Suprapubic skin (tissue), 4 donors: ENCODE data around the gene TMCO2.

Source experiments
- EP300 ChIP-seq: sonication (generic); formaldehyde crosslinking; IDR thresholded peaks from one replicate; pipeline ENCODE4 v1.6.1; 2017; ENCODE audit warnings: antibody characterized with exemption
- POLR2A ChIP-seq, 2 donors: fragments of 450-650 bp; IDR thresholded peaks; one replicate each; pipeline ENCODE4 v1.6.1; 2017; ENCODE audit warnings: antibody characterized with exemption in 2 of 2, mild to moderate bottlenecking in 2 of 2, moderate library complexity in 2 of 2
- POLR2AphosphoS5 ChIP-seq, 3 donors: sonication (generic); formaldehyde crosslinking; IDR thresholded peaks; one replicate each; pipeline ENCODE4 v1.6.1; 2017; ENCODE audit warnings: antibody characterized with exemption in 3 of 3
- TF ChIP-seq, protein P1 (sequence below), 2 donors: fragments of 200-600 bp in 1 of 2; fragments of 450-650 bp in 1 of 2; sonication (generic) in 1 of 2; IDR thresholded peaks; one replicate each; pipeline ENCODE4 v1.5.1; 2016 to 2019; ENCODE audit warnings: antibody characterized with exemption in 2 of 2, mild to moderate bottlenecking in 1 of 2, moderate library complexity in 1 of 2

- TF ChIP-seq, protein P1, sequence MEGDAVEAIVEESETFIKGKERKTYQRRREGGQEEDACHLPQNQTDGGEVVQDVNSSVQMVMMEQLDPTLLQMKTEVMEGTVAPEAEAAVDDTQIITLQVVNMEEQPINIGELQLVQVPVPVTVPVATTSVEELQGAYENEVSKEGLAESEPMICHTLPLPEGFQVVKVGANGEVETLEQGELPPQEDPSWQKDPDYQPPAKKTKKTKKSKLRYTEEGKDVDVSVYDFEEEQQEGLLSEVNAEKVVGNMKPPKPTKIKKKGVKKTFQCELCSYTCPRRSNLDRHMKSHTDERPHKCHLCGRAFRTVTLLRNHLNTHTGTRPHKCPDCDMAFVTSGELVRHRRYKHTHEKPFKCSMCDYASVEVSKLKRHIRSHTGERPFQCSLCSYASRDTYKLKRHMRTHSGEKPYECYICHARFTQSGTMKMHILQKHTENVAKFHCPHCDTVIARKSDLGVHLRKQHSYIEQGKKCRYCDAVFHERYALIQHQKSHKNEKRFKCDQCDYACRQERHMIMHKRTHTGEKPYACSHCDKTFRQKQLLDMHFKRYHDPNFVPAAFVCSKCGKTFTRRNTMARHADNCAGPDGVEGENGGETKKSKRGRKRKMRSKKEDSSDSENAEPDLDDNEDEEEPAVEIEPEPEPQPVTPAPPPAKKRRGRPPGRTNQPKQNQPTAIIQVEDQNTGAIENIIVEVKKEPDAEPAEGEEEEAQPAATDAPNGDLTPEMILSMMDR (IDR thresholded peaks at IDR 0.05) = no peak
- no peak for TF ChIP-seq POLR2A (IDR thresholded peaks at IDR 0.05)
- TF ChIP-seq POLR2AphosphoS5 (IDR thresholded peaks at IDR 0.05) = no peak
- TF ChIP-seq EP300 = no peak
Observed at GRCh38 chr1:40224040-40224439, 23.7 kb upstream of the TMCO2 start.
